ENCODE data around the gene GABRA5.

GABRA5 gene

DNA sequence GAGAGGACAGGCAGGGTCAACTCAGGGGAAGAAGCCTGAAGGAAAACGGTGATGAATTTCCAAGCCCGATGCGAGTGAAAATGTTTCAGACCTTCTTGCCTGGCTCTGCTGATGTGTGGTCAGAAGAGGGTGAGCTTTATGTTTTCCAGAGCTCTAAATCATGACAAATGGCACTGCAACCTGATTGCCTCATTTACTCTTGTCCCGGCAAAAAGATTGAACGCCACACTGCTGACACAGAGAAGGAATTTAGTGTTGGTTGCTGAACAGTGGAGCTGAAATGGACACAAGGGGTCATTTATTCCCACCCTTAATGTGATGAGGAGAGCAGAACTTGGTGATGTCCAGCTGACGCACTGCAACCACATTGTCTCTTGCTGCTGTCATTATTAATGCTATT lies 68.0 kb downstream of the GABRA5 start:
- no peak for DNase-seq

DNA sequence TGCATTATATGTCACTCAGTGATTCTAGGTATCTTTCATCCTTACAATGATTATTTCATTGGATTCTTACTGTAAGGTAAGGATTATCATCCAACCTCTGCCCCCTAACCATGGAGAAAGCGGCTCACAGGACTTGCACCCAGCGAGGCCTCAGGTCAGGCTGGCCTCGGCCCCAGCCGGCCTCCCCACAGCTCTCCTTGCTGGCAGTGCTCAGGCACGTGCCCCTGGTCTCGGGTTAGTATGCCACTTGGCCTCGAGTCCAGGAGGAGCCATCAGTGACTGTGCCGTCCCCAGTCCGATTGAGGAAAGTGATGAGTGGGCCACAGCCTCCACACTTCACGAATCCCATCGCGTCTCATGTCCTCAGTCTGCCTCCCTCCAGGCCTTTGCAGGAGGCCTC lies 68.5 kb downstream of the GABRA5 start:
- DNase-seq: no peak

DNA sequence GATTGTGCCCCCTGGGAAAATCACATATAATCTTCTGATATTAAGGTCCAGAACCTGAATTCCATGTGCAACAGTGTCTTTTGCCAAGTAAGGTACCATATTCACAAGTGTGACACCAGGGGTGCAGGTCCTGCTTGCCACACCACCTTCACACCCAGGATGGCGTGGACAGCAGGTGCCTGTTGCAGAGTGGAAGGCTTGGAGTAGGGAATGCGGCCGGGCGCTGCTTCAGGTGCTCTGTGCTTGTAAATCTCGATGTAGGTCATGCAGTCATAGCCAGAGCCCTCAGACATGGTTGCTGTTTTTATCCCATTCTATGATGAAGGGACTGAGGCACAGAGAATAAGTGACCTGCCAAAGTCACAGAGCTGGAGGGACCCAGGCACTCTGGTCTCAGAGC lies 69.6 kb downstream of the GABRA5 start:
- DNase-seq: no peak

DNA sequence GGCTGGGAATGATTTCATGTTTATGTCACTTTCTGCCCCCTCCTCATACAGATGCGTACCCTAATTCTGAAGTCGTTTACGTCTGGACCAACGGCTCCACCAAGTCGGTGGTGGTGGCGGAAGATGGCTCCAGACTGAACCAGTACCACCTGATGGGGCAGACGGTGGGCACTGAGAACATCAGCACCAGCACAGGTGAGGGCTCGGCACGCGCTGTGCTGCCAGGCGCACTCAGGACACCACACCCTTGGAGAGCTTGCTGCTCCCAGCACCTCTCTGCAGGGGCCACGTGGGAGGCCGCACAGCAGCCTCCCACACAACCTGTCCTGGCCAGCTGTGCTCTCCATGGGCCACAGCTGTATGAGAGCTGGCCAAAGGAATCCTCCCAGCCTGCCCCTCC lies 70.3 kb downstream of the GABRA5 start:
- no peak for DNase-seq

DNA sequence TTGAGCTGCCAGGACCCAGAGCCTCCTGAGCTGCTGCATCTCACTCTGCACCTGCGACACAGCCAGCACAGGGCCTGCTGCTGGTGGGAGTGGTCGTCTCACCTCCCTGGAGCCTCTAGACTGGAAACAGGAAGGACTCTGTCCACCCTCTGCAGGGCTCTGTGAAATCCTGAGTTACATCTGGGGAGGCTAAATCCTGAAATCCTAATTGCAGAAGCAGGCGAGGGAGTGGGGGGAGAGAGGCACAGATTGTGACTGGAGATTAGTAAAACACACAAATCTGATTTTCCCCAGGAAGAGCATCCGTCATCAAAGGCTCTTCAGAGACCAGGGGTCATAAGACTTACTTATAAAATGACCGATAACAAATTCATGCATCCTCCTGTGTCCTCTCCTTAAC lies 72.5 kb downstream of the GABRA5 start:
- no peak for DNase-seq

DNA sequence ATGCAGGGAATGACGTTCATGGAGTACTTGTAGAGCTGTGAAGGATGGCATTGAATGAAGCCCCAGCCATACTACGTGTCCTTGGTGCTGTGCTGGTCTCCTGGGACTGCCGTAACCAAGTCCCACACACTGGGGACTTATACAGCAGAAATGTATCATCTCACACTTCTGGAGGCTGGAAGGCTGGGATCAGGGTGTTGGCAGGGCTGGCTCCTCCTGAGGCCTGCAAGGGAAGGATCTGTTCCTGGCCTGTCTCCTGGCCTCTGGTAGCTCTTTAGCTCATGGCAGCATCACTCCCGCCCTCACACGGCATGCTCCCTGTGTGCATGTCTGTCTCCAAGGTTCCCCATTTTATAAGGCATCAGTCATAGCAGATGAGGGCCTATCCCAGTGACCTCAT lies 74.6 kb downstream of the GABRA5 start:
- no peak for DNase-seq

DNA sequence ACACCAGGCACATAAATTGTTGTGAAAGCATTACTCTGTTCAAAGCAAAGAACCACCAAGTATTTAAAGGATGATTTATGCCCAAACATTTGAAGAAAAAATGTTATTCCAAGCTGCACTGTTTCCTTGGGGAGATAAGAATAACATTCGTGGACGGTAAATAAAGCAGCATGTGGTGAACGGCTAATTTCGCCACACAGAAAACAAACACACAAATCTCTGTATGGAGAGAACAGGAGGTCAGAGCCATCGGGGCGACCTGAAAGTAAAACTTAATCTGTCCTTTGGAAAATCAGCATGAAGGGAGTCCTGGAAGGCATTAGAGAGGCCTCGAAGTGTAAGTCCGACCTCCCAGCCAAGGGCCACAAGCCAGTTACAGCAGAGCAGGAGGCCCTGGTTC lies 77.0 kb downstream of the GABRA5 start:
- DNase-seq: no peak

DNA sequence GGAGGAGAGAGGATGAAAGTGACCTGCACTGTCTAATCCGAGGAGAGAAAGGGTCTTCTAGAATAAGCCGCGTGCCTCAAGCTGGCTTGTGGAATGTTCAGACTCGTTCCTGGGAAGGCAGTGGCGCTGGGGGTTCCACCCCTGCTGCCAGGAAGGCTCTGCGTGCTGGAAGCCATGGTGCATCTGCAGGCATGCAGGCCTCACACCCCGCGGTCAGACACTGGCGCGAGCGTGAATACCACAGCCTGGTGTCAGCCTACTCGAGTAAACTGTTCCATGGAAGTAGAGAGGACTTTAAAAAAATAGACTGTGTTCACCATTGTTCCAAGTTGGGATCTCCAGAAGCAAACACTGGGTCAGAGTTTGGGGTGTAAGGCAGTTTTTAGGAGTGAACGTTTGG lies 78.2 kb downstream of the GABRA5 start:
- DNase-seq: no peak

DNA sequence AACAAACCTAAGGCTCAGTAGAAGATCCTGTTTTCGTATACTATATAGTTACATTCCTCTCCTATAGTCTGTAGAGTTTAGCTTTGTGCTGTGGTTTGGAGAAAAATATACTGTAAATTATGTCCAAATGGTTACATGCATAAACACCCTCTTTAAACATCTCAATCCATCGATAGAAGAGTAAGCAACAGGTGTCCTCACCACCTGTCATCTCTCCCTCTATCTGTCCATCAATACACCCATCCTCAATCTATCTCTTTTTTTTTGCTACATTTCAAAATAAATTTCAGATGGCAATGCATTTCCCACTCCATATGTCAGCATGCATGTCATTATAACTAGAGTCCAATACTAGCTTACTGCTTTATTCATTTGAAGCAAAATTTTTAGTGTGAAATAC lies 83.1 kb downstream of the GABRA5 start:
- DNase-seq: no peak

DNA sequence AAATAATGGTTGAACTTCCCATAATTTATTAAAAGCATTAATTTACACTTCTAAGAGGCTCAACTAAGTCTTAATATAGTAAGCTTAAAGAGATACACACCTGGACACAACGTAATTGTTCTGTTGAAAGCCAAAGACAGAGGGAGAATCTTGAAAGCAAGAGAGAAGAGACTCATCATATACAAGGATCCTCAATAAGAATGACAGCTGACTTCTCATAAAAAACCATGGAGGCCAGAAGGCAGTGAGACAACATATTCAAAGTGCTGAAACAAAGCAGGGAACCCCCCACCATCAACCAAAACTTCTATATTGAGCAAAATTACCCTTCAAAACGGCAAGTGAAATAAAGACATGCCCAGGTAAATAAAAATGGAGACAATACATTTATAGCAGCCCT lies 87.5 kb downstream of the GABRA5 start:
- no peak for DNase-seq

DNA sequence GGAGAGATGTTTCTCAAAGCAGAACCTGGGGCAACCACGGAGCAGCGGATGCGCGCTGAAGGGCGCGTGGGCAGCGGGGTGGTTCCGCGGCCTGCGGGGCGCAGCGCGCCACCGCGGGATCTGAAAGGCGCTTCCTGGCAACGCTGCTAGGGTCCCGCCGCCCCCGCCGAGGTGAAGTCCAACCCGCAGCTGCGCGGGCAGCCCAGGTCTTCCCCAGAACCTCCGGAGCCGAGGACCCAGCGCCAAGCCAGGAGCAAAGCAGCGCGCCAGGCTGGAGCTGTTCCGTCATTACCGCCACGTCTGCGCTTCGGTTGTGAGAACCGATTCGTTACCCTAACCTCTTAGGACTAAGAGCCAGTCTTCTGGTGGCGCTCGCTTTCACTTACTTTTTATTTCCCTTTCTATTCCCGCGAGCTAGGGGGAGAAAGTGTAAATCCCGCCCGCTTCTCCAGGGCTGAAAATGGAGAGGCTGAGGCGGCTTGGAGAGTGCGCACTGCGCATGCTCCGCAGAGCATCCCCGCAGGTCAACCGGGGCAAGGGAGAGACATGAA lies 100.9 kb downstream of the GABRA5 start:
- no peak for DNase-seq

DNA sequence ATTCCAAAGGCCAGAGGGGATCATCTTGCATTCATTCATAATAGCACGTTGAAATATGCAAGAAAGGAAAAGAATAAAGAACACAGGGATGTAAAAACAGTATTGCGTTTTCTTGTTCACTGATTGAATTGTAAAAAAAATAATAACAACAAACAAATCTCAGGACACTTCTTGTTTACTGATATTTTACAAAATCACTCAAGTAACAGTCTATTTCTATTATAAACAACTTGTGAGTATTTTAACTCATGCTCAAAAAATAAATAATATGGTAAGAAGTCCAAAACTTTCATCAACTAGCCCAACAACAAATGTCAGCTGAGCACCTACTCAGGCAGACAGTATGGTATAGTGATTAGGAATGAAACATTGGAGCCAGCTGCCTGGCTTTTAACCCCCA lies 101.9 kb downstream of the GABRA5 start:
- DNase-seq: no peak

DNA sequence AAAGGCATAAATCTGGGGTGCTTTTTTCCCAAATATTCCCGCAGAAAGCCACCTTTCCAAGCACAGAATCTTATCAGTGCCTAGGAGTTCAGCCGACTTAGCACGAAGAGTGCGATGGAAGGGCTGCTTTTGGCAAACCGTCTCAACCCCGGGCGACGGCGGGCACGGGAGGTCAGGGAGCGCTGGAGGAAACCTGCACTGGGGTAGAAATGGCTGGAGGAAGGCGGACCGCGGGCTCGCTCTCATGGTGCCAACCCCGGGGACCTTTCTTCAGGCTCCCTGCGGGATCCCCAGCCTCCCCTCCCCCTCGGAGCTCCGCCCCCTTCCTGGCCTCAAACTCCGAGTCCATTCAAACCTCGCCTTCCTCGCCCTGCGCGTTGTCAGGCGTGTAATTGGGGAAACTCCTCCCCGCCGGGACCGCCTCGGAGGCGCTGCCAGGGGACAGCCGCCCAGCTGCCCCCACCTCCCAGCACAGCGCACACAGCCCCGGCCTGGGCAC lies 103.9 kb downstream of the GABRA5 start, which contains the start of gene GABRG3:
Gene GABRG3, plus strand, starts transcription at position 470 of the 499 bp plus-strand sequence.
- no peak for DNase-seq

DNA sequence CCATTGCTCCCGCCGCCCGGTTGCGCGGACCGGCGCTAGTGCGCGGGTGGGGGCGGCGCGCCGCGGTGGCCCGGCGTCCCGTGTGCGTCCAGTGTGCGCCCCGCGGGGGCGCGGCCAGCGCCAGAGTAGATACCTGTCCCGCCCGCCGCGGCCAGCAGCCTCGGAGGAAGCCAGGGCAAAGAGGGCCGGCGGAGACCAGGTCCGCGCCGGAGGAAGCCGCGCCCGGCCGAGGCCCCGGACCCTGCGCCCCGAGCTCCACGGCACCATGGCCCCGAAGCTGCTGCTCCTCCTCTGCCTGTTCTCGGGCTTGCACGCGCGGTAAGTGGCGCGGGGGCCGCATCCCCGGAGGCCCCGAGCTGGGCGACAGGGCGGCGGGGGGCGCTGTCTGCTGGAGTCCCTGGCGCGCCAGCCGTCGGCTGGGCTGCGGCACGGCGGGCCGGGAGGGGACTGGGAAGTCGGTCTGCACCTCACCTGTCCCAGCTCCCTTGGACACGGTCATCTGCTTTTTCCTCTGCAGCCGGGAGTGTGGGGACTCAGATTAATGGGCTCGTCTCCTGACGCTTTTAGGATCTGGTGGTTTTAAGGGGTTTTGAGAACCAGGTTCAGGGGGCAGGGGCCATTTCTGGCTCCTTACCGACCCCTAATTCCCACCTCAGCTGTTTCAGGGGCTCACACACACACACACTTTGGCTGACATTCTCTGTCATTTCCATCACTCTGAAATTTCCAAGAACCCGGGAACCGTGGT lies 104.6 kb downstream of the GABRA5 start:
- peak in 1 of 2 experiments; percentile 17 for DNase-seq

DNA sequence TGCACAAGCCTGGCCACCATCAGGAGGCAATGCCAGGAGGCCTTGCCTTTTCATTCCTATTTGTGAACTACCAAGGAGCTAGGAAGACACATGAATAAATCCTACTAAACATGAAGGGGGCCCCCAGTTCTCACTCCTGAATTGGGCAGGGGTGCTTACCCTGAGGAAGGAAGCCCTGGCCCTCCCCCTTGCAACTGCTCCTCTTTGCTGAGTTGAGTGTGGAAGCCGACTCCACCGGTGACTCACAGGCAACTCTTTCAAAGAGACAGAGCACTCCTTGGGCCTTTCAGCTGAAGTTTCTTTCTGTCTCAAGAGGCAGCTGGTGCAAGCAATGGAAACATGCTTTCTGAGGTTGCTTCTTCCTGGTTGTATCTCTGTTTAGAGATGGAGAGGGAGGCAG lies 105.8 kb downstream of the GABRA5 start:
- DNase-seq: no peak

DNA sequence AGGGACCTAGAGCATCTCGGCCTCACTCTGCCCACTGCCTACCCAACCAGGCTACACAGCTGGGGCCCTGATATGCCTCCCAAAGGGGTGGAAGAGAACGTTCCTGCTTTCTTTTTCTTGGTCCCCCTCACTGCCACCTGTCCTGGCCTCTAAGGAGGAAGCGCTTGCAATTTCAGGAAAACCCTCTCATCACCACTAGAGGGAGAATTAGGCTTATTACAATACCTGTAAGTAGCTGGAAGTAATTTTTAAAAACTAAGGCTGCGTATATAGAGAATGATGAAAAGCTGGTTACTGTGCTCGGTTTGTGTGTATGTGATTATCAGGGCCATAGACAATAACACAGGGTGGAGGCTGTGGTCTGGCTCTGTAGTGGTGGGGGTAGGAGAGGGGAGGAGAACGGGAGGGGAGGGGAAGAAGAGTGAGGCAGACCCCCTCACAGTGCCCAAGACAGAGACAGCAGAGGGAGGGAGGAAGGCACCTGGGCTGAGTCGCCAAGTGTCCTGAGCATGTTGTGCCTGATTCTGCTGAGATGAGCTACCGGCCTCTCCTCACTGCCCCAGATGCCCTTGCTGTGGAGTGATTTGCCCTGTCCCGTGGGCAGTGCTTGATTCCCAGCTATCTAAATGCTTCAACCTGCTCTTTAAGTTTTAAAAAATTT lies 107.4 kb downstream of the GABRA5 start:
- DNase-seq: no peak

DNA sequence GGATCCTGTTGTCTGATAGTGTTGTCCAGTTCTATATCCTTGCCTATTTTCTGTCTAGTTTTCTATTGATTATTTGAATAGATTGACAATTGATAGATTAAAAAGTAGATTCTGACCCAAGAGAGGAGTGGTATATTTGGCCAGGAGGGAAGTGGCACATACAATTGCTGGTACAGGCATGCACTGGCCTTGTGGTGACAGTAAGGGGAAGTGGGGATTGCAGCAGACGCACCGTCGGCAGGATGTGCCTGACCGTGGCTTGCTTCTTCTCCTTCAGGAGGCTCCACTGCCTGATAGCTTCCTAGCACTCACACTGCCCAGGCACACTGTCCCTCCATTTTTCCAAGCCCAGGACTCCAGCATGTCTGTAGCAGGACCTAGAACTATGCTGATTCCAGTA lies 114.6 kb downstream of the GABRA5 start:
- no peak for DNase-seq

DNA sequence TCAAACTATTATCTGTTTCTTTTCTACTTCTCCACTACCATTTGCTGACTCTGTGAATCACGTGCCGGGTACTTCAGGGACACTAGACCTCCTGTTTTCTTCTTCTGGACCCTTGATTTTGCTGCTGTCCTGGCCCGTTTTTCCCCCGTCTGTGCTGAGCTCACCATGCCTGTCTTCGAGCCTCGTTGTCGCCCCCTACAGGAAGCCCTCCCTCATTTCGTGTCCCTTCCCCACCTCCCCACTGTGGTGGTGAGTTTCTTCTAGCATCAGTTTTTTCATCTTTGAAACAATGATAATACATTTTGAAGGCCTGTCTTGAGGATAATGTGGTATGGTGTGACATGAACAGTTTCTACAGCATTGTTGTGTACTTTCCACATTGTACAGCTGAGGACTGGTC lies 117.0 kb downstream of the GABRA5 start:
- DNase-seq: no peak

DNA sequence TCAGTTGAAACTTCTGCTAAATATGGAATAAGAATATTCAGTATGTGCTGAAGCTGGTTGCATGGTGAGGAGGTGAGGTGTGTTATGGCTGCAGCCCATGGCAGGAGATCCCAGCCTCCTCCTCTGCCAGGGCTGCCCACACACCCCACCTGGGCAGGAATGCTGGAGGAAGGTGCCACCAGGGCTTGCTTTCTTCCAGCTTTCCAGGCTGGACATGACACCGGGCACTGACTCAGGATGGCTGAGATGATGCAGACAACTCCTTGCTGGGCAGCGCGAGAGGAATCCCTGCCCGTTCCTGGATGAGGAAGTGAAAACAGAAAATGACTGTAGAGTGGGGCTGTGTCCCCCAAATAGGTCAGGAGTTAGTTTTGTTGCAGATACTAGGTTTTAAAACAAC lies 118.2 kb downstream of the GABRA5 start:
- DNase-seq: no peak

DNA sequence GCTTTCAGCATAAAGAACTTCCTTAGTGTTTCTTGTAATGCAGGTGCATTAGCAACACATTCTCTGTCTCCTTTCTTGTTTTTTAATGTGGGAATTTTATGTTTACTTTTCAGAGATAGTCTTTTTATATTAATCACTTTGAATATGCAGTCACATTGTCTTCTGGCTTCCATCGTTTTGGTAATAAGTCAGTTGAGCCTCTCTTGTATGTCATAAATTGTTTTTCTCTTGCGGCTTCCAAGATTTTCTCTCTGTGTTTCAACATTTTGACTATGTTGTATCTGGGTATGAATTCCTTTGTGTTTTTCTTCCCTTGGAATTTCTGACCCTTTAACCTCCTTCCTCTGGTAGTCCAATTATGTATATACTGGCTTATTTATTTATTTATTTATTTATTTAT lies 129.4 kb downstream of the GABRA5 start:
- DNase-seq: no peak
